ENCODE data around the gene OR6K6.

Gene OR6K6

GRCh38 chr1:158754420-158754819 is at the start of gene OR6K6:
Gene OR6K6, plus strand, starts transcription at chr1:158754720. Its CDS starts 168 bp downstream, at chr1:158754888.
- Histone ChIP-seq H3K4me2 (no peak within 1 kb of the TSS), H3K27ac (no peak within 1 kb of the TSS), H3K4me1 (ENCODE audit: low read depth, poor library complexity, severe bottlenecking) (no peaks in the 10 kb centered on the region), H3K27me3 (ENCODE audit: insufficient read depth, low read depth) (no peaks in the 10 kb centered on the region), H2AFZ (ENCODE audit: low read depth) (no peak within 1 kb of the TSS), H3K36me3 (ENCODE audit: insufficient read depth) (no peaks in the 10 kb centered on the region), H3K79me2 (ENCODE audit: insufficient read depth, low read depth) (no peaks in the 10 kb centered on the region), H3K4me3 (IDR thresholded peaks at IDR 0.05; ENCODE audit: insufficient read depth, low read depth, low read length) (no peak within 1 kb of the TSS), H4K20me1 (ENCODE audit: insufficient read depth) (no peaks in the 10 kb centered on the region), H3K9ac (no peak within 1 kb of the TSS)
- TF ChIP-seq CTCF (conservative IDR thresholded peaks at IDR 0.05; ENCODE audit: low read depth, low read length): no peak

- Histone ChIP-seq H3K9ac (no peak overlapping the region), H3K27ac (no peak overlapping the region), H2AFZ (ENCODE audit: low read depth) (no peak overlapping the region), H3K4me1 (ENCODE audit: low read depth, poor library complexity, severe bottlenecking) (no peaks in the 10 kb centered on the region), H3K36me3 (ENCODE audit: insufficient read depth) (no peaks in the 10 kb centered on the region), H3K27me3 (ENCODE audit: insufficient read depth, low read depth) (no peaks in the 10 kb centered on the region), H3K4me2 (no peak overlapping the region), H3K79me2 (ENCODE audit: insufficient read depth, low read depth) (no peaks in the 10 kb centered on the region), H3K4me3 (IDR thresholded peaks at IDR 0.05; ENCODE audit: insufficient read depth, low read depth, low read length) (no peak overlapping the region), H4K20me1 (ENCODE audit: insufficient read depth) (no peaks in the 10 kb centered on the region)
- TF ChIP-seq CTCF (conservative IDR thresholded peaks at IDR 0.05; ENCODE audit: low read depth, low read length): no peak
Measured at GRCh38 chr1:158706096-158706495, 48.4 kb upstream of the OR6K6 start.

- Histone ChIP-seq H4K20me1 (ENCODE audit: insufficient read depth) (no peaks in the 10 kb centered on the region), H2AFZ (ENCODE audit: low read depth) (no peak overlapping the region), H3K79me2 (ENCODE audit: insufficient read depth, low read depth) (no peaks in the 10 kb centered on the region), H3K27ac (no peak overlapping the region), H3K4me3 (IDR thresholded peaks at IDR 0.05; ENCODE audit: insufficient read depth, low read depth, low read length) (no peak overlapping the region), H3K4me2 (no peak overlapping the region), H3K4me1 (ENCODE audit: low read depth, poor library complexity, severe bottlenecking) (peaks cover 7% of the 10 kb centered on the region), H3K36me3 (ENCODE audit: insufficient read depth) (no peaks in the 10 kb centered on the region), H3K9ac (no peak overlapping the region), H3K27me3 (ENCODE audit: insufficient read depth, low read depth) (no peaks in the 10 kb centered on the region)
- no peak for TF ChIP-seq CTCF (conservative IDR thresholded peaks at IDR 0.05; ENCODE audit: low read depth, low read length)
Measured at GRCh38 chr1:158711098-158711497, 43.4 kb upstream of the OR6K6 start.

- Histone ChIP-seq H3K27ac (no peak overlapping the region), H3K4me2 (no peak overlapping the region), H3K9ac (no peak overlapping the region), H3K4me1 (ENCODE audit: low read depth, poor library complexity, severe bottlenecking) (peaks cover 17% of the 10 kb centered on the region), H3K36me3 (ENCODE audit: insufficient read depth) (no peaks in the 10 kb centered on the region), H3K79me2 (ENCODE audit: insufficient read depth, low read depth) (no peaks in the 10 kb centered on the region), H3K27me3 (ENCODE audit: insufficient read depth, low read depth) (no peaks in the 10 kb centered on the region), H4K20me1 (ENCODE audit: insufficient read depth) (no peaks in the 10 kb centered on the region), H2AFZ (ENCODE audit: low read depth) (no peak overlapping the region), H3K4me3 (IDR thresholded peaks at IDR 0.05; ENCODE audit: insufficient read depth, low read depth, low read length) (no peak overlapping the region)
- no peak for TF ChIP-seq CTCF (conservative IDR thresholded peaks at IDR 0.05; ENCODE audit: low read depth, low read length)
Measured at GRCh38 chr1:158714754-158715153, 39.8 kb upstream of the OR6K6 start.
